Erythroblast (primary cell): Measurements from ENCODE around the gene CCDC57.

ENCODE experiments used
- GATA1 ChIP-seq: IDR thresholded peaks from 2 replicates; pipeline ENCODE4 v1.6.1; 2011; ENCODE audit warnings: low read depth, mild to moderate bottlenecking, control low read depth, low read length, moderate library complexity
- POLR2A ChIP-seq: IDR thresholded peaks from 2 replicates; pipeline ENCODE4 v1.6.1; 2011; ENCODE audit warnings: mild to moderate bottlenecking, low read length

- no peak for TF ChIP-seq POLR2A
- no peak for TF ChIP-seq GATA1
These were observed 120.0 kb downstream of the CCDC57 start for GRCh38 chr17:82092628-82092994.
